NCI-H1417 (cell line): ENCODE results near the gene CNGB1.
"Not testable (repeated sequence)": the region's sequence is repeated elsewhere in the genome, so short reads cannot be mapped to it uniquely, and the experiment has no call there.

Experiments
- DNase-seq, 3 experiments: peaks; one replicate each; lab custom pipeline; 2025; lab: John Stamatoyannopoulos, UW

The CNGB1 gene

GRCh38 chr16:57904101-57904500, 66.8 kb downstream of the CNGB1 start:
- DNase-seq, result no peak

- no peak for DNase-seq
These were observed 67.3 kb downstream of the CNGB1 start for GRCh38 chr16:57903656-57904055.

GRCh38 chr16:57901480-57902069, 69.4 kb downstream of the CNGB1 start:
- no peak for DNase-seq

DNA sequence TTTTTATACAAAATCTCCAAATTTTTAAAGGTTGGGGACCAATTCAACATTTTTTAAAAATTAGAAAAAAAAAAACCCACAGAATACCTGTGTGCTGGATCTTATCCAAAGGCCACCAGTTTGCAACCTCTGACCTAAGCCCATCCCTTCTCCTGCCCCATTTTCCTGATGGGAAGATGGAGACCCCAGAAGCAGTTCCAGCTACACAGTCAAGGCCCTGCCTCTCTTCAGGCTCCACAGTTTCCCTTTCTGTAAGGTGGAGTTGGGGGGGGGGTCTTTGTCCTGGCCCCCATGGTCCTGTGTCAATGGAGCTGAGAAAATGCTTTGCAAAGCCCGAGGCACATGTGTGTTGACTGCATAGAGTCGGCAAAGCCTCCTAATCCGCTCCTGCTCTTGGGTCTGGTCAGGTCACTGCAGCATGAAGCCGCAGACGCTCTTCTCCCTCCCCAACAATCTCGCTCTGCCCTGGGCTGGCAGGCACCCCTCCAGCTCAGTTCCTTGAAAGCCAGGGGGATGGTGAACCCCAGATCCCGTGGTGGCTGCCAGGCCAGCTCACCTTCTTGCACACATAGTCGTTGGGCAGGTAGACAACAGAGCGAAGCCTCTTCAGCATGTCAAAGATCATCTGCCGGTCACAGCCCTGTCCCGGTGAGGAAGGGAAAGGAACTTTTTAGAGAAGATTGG, 70.0 kb downstream of the CNGB1 start:
- DNase-seq, result no peak

DNA sequence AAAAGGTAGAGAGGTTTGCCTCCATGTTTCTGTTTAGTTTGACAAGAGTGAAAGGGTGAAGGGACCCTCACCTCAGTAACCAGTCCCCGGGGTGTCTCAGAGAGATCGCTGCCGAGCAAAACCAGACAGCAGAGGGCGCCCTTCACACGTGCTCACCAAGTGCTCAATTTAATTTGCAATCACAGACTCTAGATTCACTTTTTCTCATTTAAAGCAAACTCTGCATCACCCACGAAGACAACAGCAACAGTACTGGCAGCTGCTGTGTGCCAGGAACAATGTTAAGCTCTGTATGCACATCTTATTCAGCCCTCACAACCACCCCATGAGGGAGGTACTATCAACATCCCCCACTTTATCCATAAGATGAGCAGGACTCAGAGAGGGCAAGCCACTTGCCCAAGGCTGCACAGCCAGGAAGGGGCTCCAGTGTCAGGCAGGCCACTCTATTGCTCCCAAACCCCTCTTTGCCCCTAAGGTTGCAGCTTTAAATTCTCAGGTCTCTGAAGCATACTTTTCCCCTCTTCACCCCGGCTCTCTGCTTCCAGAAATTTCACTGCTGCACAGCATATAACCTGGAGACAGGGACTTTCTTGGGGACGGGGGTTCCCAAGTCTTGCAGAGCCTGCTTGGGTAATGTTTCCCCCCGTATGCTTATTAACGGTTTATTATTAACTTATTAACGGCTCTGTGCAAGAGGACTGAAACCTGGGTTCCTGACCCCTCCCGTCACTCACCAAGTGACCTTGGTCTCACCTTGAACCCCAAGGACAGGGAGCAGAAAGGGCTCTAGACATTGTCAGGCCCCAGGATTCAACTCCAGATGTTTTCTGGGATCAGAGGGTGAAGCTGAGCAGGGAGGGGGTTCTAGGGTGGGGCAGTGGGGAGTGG, 70.9 kb downstream of the CNGB1 start:
- peak; percentile 43 to 80 (median 54) for DNase-seq

DNA sequence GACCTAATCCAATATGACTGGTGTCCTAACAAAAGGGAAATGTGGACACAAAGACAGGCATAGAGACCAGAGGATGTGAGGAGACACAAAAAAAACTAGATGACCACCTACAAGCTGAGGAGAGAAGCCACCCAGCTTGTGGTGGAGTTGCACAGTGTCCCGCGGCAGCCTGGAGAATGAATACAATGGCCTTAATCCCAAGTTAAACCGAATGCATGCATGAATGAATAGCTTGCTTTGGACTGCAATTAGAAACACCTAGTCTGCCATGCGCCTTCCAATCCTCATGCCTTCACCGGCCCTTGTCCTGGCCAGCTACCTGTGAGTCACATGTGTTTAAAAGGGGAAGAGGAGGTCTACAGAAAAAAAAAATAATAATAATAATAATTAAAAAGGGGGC, 72.0 kb downstream of the CNGB1 start:
- no peak for DNase-seq

DNA sequence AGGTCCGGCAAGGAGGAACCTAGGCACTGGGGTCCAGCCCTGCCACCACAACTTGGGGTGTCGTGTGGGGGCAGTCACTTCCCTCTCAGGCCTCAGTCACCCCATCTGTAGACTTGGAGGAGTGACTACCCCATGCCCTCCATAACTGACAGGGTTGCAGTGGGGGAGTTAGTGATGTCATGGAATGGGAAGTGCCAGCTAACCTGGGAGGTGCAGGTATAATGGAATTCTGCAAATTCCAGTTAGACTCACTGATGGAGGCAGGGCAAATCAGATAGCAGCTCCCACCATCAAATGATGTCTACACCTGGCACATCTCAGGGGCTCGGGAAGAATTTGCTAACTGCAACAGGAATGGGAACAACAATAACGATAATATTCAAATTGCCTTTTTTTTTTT, 72.9 kb downstream of the CNGB1 start:
- no peak for DNase-seq

DNA sequence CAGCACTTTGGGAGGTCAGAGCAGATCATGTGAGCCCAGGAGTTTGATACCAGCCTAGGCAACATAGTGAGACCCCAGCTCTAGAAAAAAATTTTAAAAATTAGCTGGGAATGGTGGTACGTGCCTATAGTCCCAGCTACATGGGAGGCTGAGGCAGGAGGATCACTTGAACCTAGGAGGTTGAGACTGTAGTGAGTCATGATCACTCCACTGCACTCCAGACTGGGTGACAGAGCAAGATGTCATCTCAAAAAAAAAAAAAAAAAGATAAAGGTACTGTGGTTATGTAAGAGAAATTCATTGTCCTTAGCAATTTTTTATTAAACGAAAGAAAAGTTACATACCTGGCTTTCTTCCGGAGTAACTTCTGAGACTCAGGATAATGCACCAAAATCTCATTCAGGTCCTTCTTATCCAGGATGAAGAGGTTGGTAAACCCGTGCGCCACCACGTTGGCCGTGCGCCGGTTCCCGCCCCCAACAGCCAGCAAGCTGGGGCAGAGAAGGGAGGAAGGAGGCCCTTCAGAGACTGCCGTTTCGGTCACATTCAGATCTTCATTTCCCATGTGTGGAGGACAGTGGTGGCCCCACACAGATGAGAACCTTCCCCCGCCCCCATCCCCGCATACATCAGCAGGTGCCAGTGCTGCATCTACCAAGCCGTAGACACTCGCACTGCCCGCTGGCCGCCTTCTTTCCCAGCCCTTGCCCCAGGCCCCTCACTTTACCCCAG, 73.7 kb downstream of the CNGB1 start:
- DNase-seq, result no peak

- not testable (repeated sequence) for DNase-seq
These were observed 75.8 kb downstream of the CNGB1 start for GRCh38 chr16:57895081-57895547.

DNA sequence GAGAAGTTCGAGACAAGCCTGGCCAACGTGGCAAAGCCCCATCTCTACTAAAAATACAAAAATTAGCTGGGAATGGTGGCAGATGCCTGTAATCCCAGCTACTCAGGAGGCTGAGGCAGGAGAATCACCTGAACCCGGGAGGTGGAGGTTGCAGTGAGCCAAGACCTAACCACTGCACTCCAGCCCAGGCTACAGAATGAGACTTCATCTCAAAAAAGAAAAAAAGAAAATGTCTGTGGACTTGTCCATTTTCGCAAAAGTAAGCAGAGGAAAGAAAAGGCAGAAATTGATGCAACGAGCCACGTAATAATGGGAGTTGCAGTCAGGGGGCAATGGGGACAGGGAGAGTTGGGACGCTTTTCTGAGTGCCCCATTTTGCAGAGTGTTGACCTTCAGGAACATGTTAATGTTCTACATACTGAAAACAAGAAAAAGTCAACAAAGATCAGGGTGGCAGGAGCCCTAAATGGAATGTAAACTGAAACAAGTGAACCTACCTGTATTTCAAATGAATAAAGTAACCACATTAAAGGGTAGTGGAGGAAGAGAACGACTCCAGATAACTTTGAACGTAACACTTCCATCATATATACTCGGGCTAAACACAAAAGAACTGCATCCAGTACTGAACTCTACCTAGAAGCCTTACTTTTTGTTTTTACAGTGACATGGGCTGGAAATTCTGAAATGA, 76.4 kb downstream of the CNGB1 start:
- DNase-seq, result no peak

DNA sequence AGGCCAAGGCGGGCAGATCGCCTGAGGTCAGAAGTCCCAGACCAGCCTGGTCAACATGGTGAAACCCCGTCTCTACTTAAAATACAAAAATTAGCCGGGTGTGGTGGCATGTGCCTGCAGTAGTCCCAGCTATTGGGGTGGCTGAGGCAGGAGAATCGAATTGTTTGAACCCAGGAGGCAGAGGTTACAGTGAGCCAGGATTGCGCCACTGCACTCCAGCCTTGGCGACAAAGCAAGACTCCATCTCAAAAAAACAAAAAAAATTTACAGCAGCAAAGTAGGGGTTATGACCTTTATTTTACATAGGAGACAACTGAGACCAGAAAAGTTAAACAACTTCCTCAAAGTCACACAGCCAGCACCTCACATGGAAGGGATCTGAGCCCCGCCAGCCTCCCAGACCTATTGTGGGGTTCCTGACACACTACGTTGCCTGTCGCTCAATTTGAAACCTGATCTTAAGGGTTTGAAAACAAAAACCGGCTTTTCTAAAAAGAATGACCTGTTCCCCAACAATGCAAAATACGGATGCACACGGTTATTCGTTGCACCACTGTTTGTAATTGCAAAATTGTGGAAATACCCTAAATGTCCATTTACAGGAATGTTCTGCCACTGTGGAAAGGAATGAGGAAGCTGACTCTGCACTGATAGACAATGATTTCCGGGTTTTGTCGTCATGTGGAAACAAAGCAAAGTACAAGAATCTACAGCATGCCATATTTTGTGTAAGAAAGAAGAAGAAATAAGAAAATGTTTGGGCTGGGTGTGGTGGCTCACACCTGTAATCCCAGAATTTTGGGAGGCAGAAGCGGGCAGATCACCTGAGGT, 77.2 kb downstream of the CNGB1 start:
- no peak for DNase-seq

- no peak for DNase-seq
These were observed 77.7 kb downstream of the CNGB1 start for GRCh38 chr16:57893217-57893558.

- DNase-seq, result no peak
These were observed 78.4 kb downstream of the CNGB1 start for GRCh38 chr16:57892447-57893096.

DNA sequence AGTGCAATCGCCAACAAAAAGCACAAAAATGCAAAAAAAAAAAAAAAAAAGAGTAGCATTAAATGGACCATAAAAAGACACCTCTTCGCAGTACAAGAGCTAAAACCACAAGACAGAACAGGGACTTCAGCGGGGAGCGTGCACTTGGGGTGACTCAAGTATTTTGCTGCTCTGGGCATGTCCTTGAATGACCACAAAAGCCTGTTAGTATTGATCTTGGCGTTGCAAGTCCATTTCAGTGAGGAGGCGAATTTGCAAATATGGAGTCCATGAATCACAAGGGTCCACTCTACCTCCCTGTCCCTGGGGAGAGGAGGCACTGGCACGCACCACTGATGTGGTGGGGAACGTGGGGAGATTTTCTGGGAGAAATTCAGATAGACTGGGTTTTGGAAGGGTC, 78.9 kb downstream of the CNGB1 start:
- peak in 1 of 3 experiments; percentile 74 for DNase-seq

- no peak for DNase-seq
These were observed 80.2 kb downstream of the CNGB1 start for GRCh38 chr16:57890752-57891111.

DNA sequence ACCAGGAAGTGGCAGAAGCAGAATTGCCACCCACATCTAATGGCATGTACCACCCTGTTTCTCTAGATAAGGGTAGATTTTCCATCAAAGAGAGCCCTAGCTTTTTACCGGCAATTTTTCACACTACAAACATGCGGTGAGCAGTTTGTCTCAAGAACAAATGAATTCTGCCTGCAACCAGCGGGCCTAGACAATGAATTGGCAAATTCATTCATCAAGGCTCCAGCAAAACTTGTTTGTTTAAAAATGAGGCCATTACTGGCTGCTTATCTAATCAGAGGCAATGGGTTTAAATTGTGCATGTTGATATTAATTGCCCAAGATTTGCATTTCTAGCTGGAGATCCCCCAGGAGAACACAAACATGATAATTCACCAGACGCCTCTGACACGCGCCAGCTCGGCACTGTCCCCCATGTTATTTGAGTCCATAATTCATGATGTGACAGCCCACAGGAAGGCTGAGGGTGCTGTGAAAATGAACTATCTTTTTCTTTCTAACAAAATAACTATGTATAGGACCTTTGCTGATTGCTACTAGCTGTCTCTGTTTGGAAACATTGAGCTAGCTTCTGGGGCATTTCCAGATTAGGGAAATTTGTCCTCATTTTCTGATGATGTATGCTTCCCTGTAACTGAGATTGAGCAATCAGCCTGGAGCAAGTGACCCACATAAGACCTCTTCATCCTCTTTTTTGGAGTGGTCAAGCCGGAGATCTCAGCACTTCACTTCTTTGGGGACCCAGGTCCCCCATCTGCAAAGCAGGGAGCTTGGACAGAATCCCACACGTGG, 80.8 kb downstream of the CNGB1 start:
- peak in 1 of 3 experiments; percentile 48 for DNase-seq

DNA sequence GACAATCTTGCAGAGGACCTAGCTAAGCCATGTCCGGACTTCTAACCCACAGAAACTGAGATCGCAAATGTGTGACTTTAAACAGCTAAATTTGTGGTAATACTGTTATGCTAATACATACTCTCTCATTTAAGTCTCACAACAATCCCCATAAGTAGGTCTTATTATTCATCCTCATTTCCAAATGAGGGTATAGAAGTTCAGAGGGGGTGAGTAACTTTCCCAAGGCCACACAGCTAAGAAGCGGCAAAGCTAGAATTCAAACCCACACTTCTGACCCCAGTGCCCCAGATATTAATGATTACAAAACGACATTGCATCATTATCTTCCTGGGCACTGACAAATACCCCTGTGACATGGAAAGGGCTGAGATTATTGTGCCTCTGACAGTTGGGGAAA, 81.4 kb downstream of the CNGB1 start:
- no peak for DNase-seq

GRCh38 chr16:57889111-57889510, 81.8 kb downstream of the CNGB1 start:
- no peak for DNase-seq

- no peak for DNase-seq
These were observed 82.8 kb downstream of the CNGB1 start for GRCh38 chr16:57888128-57888527.
